Stimulated activated CD4-positive, alpha-beta T cell treated with anti-CD3 and anti-CD28 coated beads, Interleukin-1b, Interleukin-23, amount 100 ng/mL, for 1 hour (primary cell): Measurements from ENCODE around the gene RPA3.
"Not testable (repeated sequence)": the region's sequence is repeated elsewhere in the genome, so short reads cannot be mapped to it uniquely, and the experiment has no call there.

Experiments
- DNase-seq, 2 donors: peaks; one replicate each; pipeline ENCODE4 v3.0.0-alpha.2; 2020; ENCODE audit warnings: low read depth in 2 of 2

RPA3 gene

DNA sequence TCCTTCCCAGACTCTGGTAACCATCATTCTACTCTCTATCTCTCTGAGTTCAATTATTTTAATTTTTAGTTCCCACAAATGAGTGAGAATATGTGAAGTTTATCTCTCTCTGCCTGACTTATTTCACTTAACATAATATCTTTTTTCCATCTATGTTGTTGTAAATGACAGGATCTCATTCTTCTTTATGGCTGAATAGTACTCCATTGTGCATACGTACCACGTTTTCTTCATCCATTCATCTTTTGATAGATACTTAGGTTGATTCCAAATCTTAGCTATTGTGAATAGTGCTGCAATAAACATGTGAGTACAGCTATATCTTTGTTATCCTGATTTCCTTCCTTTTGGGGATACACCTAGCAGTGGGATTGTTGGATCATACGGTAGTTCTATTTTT, 23.9 kb downstream of the RPA3 start:
- no peak for DNase-seq

DNA sequence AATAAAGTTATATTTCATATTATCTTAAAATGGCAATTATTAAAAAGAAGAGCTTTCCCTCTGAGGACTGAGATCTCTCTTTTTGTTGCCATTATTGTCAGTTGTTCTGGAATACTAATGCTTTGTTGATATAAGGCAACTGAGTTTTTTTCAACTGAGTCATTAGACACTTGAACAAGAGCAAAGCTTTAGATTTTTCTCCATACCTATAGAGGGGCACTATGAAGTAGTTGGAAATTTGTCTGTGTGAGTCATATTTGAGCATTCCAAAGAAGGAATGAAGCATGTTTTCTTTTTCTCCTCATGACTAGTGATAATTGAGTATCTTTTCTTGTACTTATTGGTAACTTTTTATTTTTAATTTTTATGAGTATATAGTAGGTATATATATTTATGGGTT, 24.5 kb downstream of the RPA3 start:
- DNase-seq = no peak

DNA sequence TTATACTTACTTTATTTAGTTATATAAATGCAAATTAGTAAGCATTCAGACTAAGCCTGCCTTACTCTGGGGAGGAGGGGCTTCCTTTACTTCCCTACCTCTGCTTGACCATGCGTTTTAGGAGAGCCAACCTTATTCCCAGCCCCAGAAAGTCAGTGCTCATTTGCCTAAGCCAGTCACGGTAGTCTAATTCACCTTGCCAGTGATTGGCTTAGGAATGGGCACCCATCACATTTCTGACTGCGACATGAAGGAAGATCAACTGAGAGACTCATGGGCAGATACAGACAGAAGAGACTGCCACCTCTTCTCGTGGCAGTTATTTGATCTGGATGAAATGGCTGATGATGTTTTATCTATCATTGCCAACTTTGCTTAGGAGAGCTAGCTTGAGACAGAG, 29.5 kb downstream of the RPA3 start:
- DNase-seq = no peak

DNA sequence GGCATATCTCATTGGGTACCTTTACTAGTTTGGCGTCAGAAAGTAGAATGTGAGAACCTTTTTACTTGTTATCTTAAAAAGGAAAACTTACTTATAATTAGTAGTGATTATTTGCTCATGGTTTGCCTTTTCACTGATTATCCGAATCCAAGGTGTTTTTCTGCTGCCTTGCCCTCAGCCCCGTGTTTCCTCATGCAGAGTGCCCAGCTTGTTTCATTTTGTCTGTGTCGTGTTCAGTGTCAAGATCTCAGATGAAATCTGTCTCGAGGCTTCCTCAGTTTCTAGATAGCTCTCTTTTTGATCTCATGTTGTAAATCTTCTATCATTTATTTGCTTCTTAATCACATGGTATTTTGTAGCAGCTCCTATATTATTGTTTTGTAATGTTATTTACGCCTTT, 30.1 kb downstream of the RPA3 start:
- no peak for DNase-seq

DNA sequence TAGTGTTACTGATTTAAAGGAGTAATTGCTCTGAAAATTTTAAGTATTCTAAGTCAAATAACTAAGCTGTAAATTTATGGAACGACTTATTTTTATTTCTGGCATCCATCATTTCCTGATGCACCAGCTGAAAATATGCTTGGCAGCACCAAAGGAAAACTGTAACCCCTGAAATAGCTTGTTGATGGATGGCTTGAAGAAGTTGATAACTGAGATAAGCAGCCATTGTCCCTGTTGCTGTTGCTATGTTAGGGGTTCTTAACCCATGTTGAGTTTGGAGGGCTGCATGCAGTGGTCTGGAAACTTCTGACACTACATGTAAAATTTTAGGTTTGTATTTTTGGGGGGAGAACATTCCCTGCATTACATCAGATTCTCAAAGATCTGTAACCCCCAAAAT, 30.6 kb downstream of the RPA3 start:
- no peak for DNase-seq

DNA sequence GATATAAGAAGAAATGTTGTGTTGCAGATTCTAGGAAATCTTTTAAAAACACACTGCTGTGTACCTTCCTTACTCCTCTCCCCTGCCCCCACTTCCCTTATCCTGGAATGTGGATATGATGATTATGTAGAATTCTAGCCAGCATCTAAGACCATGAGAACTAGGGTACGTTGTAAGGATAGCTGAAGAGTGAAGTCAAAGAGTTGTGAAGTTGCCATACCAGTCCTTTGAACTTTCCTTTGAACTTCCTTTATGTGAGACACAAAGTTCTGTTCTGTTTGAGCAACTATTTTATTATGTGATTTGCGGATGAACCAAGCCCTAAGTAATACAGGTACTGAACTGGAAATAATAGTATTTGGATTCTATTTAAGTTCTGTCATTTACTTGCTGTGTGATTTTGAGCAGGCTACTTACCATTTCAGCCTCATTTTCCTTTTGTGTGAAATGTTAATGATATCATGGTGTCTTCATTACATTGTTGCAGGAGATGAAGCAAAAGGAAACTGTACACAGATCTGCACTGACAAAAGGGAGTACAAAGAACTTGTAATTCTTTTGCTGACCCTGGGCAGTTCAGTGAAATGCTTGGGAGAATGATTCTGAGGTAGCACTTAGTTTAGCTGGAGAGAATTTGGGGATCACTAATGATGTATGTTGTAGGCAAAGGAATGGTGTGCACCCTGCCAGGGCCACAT, 31.4 kb downstream of the RPA3 start:
- no peak for DNase-seq

DNA sequence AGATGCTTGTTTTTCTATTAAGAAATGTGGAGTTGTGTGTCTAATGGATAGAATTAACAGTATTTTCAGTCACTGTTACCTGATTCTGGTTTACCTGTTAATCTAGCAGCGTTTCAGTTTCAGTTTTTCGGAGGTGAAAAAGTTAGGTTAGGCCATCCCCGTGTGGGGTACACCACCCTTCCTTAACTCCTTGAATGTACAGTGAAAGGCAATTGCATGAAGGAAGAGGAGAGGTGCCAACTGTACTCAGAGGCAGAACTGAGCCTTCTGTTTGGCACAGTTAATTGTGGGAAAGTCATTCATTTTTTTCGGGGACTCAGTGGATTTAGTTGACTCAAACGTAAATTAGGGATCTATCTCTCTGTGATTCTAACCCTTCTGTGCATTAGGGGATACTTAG, 35.5 kb downstream of the RPA3 start:
- no peak for DNase-seq

DNA sequence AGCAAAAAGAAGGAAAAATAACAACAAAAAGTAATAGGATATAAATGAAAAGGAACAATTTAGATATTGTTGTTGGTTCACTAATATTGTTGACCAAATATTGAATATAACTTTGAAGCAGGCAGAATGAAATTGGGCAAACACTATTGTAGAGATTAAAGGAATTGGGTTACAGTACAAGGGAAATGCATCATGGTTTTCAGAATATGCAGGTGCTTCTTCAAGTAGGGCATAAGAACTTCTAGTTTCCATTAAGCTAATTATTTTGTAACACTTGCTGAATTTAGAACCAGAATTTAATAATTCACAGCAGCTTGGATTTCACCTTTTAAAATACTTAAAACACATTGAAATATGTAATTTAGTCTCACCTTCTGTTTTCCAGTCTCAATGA, 36.5 kb downstream of the RPA3 start:
- DNase-seq = no peak

DNA sequence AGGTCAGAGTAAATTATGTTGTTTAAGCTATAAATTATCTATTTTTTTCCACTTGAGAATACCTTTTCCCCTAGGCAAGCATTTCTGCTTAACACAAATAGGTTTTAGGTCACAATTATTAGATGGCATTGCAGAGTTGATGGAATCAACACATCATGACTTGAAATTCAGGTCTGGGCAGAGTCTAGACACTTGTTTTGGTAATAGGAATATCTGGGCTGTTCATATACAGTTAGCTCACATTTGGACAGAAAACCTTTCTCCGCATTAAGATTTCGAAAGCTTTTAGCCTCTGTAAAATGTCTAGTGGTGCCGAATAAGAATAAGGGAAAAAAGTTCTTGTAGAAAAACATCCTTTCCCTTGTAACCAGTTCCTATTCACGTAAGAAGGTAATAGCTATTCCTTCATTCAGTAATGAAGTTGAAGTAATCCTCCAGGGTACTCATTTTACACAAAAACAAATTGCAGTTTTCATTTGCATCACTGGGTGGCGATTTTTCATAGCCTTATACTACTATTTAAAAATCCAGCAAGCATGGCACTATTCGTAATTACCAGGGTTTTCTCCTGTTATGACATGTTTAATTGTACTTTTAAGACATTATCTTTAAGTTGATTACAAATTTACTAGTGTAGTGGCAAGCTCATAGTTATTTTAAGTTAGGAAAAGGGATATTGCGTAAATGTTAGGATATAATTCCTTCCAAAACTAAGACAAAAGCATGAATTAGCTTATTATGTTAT, 37.0 kb downstream of the RPA3 start:
- DNase-seq = peak in 1 of 2 donors; percentile 15

DNA sequence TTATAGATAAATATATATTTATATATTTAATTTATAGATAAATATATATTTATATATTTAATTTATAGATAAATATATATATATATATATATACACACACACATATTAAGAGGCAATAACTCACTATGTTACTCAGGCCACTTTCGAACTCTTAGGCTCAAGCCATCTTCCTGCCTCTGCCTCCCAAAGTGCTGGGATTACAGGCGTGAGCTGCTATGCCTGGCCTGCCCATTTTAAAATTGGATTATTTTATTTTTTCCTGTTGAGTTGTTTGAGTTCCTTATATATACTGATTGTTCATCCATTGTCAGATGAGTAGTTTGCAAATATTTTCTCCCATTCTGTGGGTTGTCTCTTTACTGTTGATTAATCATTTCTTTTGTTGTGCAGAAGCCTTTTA, 38.8 kb downstream of the RPA3 start:
- DNase-seq = not testable (repeated sequence)

DNA sequence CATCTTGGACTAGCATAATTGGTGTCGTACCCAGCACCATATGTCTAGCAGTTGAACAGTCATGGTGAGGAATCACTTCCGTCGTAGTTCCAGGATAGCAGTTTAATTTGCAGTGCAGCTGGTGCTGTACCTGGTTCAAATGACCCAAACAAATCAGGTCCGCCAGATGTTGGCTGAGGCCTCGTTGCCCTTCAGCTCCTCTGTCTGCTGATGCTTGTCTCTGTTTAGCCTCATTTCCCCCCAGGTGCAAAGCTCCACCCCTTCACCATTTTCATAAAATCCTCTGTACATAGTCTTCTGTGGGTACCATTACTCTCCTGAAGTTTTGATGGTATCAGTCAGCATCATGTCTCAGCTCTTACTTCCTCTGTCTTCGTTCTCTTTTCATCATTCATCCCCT, 42.7 kb downstream of the RPA3 start:
- no peak for DNase-seq

DNA sequence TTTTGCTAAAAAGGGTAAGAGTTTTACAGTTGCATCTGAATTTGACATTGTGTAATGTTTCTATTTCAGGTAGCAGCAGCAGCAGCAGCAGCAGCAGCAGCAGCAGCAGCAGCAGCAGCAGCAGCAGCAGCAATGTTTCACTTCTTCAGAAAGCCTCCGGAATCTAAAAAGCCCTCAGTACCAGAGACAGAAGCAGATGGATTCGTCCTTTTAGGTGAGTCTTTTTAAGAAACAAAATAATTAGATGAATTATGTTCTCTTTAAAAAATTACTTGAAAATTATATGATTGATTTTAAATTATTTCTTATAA, 45.2 kb downstream of the RPA3 start:
- no peak for DNase-seq

DNA sequence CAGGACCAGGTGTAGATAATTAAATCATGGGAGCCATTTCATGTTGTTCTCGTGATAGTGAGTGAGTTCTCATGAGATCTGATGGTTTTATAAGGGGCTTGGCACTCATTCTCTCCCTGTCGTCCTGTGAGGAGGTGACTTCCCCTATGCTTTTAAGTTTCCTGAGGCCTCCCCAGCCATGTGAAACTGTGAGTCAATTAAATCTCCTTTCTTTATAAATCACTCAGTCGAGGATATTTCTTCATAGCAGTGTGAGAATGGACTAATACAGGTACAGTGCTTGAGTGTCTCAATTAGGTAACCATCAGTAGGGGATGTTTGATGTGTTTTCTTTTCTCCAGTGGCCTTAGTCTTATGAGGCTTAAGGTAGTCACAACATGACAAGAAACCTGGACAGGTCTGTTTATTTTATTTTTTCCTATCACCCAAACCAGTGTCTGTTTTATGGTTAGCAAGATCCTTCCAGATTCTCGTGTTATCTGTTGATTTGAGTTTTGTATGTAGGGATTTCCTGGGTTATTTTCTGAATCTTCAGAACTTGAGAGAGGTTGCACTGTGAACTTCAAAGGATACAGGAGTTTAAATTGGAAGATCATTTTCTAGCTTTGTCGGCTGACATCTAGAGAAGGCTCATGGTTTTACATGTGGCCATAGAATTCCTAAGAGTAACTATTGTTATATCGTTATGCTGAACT, 45.7 kb downstream of the RPA3 start:
- DNase-seq = no peak

DNA sequence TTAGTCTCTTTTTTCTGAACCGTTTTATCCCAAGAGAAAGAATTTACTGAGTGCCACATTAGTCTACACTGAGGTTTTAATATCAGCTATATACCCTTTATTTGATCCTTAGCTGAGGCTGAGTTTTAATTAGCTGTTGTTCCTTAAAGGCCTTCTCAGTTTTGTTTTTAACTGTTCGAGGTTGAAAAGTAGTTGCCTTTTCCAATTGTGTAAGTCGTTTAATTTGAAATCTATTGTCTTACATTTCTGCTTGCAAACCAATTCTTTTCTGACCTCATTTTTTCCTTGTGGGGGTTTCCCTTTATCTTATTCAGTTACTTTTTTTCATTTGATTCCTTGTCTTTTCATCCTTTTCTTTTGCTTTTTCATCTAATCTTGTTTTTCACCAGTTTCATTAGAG, 47.0 kb downstream of the RPA3 start:
- DNase-seq = no peak

DNA sequence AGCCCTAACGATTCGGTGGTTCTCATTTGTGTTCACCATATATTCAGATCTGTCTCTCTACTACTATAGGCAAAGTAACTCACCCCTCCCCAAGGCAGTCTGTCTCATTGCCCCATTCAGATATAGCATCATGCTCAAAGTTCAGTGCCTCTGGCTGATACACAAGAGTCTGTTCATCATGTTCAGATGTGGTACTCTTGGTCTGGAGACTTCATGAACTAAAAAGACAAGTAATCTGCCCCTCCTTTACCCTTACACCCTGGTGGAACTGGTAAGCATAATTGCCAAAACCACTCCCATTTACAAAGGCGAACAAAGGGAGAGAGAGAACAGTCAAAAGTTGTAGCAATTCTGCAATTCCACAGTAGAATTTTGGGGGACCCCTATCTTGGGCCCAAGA, 47.9 kb downstream of the RPA3 start:
- DNase-seq = no peak

DNA sequence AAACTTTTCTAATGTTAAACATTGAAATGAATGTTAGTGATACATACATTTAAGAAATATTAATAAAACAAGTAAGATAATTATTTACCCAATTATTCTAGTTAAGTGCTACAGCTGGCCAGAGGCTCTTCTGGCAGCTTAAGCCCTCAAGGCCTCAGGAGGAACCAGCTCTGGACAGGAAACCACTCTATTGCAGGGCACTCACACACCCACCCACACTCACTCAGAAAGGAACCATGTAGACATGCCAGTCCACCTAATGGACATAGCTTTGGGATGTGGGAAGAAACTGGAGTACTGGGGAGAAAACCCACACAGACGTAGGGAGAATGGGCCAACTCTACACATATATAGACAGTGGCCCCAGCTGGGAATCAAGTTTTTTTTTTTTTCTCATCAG, 49.7 kb downstream of the RPA3 start:
- DNase-seq = no peak

DNA sequence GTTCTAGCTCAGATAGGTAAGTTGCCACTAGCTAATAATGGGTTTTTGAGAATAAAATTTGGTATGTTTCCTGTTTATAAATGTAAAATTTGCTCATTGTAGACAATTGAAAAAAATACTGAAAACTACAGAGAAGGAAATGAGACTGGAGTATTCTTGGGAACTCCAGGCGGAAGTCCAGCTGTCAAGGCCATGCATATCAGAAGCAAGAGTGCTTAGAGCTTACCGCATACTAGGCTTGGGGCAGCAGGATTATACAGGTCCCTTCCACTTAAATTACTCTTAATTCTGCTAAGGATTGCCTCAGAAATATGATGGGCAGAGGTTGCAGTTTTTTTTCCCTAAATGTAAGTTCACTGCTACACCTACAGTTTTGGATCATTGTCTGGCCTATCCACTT, 51.2 kb downstream of the RPA3 start:
- DNase-seq = no peak

DNA sequence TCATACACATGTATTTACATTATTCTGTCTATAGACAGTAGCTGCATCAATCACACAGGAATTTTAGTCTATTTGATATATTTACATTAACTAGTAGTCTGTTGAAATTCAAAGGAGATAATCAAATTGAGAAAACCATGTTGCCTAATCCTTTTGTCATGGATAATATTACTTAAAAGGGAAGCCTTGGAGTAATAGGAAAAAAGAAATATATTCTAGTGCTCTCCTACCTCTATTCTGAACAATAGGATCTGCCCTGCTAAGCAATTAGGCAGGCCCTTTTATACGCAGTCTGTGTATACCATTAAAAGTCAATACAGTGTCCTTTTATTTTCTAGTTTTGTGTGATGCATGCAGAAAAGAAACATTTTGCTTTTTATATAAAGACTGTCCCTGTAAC, 53.4 kb downstream of the RPA3 start:
- DNase-seq = no peak

DNA sequence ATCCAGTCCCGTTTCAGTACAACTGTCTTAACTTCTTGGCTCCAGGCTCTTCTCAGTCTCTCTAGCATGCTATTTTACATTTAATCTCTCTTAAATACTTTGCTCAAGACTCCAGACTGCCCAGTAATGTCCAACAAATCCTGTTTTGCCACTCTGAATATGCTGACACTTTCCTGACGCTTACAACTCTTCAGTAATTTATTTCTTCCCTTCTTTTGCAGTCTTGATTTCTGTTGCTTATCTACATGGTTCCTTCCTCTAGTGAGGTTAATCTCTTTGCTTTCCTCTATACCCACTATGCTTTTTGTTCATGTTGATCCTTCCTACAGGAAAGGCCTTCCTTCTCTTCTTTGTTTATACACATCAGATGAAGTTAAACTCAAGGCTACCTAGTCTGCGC, 54.1 kb downstream of the RPA3 start:
- no peak for DNase-seq

DNA sequence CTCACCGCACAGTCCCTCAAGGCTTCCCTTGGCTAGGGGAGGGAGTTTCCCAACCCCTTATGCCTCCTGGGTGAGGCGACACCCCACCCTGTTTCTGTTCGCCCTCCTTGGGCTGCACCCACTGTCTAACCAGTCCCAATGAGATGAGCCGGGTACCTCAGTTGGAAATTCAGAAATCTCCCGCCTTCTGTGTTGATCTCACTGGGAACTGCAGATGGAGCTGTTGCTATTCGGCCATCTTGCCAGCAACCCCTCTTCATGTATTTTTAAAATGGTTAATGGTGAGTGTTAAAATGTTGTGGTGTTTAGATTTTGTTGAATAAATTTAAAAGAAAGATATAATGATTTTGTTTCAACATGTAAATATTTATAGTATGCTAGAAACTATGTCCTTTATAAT, 55.9 kb downstream of the RPA3 start:
- DNase-seq = no peak

DNA sequence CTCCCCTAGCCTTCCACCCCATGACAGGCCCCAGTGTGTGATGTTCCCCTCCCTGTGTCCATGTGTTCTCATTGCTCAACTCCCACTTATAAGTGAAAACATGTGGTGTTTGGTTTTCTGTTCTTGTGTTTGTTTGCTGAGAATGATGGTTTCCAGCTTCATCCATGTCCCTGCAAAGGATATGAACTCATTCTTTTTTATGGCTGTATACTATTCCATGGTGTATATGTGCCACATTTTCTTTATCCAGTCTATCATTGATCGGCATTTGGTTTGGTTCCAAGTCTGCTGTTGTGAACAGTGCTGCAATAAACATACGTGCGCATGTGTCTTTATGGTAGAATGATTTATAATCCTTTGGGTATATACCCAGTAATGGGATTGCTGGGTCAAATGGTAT, 61.9 kb downstream of the RPA3 start:
- not testable (repeated sequence) for DNase-seq

DNA sequence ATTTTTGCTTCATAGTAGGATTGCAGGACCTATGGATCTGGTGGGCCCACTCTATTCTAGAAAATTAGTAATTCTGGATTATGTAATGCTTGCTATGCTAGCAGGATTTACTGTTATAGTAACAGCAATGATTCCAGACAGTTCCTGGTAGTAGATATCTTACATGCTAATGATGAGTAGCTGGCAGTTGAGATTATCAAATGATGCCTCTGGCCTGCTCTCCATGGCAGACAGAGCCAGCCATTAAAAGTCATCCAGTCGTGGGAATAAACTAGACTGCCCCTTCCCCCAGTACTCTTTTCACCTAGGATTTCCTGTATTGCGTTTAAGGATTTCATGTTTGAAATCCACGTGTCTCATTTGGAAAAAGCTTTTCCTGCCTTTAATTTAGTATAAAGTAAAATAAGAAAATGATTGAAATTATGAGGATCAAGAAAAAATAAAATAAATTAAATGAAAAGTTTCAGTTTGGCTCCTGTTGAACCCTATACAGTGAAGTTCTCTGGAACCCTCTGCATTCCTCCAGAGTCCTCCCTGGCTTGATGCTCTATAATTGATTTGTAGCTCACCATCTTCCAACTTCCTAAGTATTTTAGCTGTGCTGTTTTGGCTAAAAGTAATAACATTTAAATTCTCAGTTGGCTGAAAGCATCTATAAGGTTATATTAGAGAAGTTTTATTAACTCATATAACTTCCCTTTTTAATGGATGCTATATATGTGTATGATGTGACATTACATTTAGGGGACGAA, 63.3 kb downstream of the RPA3 start:
- DNase-seq = no peak
